Activated CD8-positive, alpha-beta memory T cell treated with anti-CD3 and anti-CD28 coated beads, Interleukin-2, amount 50 U/mL, for 24 hours (primary cell): ENCODE results near the gene PODNL1.

Experiments
- DNase-seq: peaks from one replicate; pipeline ENCODE4 v3.0.0-alpha.2; 2020; ENCODE audit errors: extremely low read depth

The PODNL1 gene

GRCh38 chr19:13890136-13890535 is 48.1 kb downstream of the PODNL1 start:
- no peak for DNase-seq

DNA sequence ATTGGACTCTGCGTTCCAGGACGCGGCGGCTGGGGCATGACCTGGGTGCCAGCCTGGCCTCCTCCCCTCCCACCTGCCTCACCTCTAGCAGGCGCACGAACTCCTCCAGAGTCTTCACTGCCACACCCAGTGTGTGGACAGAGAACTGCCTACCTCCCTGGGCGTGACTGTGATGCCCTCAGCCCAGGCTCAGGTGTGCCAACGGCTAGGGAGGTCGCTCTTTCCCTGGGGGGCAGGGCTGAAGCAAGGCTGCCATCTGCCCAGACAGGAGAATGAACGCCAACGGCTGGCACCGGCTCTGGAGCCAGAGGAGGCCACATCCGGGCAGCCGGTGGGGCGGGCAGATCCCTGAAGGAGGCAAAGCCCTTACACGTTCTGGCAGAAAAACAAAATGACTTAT is 49.9 kb downstream of the PODNL1 start:
- DNase-seq: no peak

GRCh38 chr19:13887517-13887916 is 50.7 kb downstream of the PODNL1 start:
- DNase-seq: no peak

- no peak for DNase-seq
Measured at GRCh38 chr19:13887018-13887436, 51.2 kb downstream of the PODNL1 start.

GRCh38 chr19:13885826-13886365 is 52.3 kb downstream of the PODNL1 start:
- no peak for DNase-seq

- no peak for DNase-seq
Measured at GRCh38 chr19:13884726-13885591, 53.3 kb downstream of the PODNL1 start.

GRCh38 chr19:13883516-13884064 is 54.6 kb downstream of the PODNL1 start:
- DNase-seq: no peak

DNA sequence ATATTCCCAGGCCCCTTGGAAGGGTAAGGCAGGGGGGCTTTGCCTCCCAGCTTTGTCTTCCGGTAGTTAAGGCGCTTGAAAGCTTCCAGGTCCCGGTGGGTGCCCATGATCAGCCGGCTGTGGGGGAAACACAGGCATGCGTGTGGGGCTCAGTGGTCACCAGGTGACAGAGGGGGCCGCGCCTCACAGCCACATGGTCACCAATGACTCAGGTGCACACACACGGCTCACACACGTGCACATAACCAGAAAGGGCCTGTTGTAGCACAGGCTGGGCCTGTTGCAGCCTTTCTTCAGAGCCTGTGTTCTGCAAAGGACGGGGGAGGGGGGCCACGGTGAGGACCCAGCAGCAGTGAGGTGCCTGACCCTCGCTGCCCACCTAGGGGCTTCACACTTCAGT is 55.4 kb downstream of the PODNL1 start:
- DNase-seq: no peak

GRCh38 chr19:13882419-13882795 is 55.8 kb downstream of the PODNL1 start:
- DNase-seq: no peak

GRCh38 chr19:13881692-13882418 is 56.4 kb downstream of the PODNL1 start:
- DNase-seq: no peak

- DNase-seq: no peak
Measured at GRCh38 chr19:13881251-13881691, 56.9 kb downstream of the PODNL1 start.
